CD8-positive, alpha-beta memory T cell (primary cell): ENCODE results near the gene LTBP1. TPM values are rescaled to one million over a fixed set of nuclear protein-coding genes. Genes with fewer than 3 reads are reported as not detected.

Source experiments
- CTCF ChIA-PET: fragments of 350-600 bp; sonication (Branson Sonifier 250); formaldehyde crosslinking; loops from one replicate; lab custom pipeline; 2021; ENCODE audit warnings: antibody characterized with exemption; lab: Charles Lee
- POLR2A ChIA-PET: fragments of 350-600 bp; sonication (Branson Sonifier 250); formaldehyde crosslinking; loops from one replicate; lab custom pipeline; 2021; ENCODE audit warnings: antibody characterized with exemption; lab: Charles Lee
- DNase-seq, 5 donors: peaks; one replicate each; pipeline versions ENCODE4 v3.0.0 to v3.0.0-alpha.2; 2020 to 2022; ENCODE audit warnings: mixed read lengths in 1 of 5
- H3K27ac ChIP-seq: one replicate; pipeline ENCODE4 v1.7.0; 2013; ENCODE audit warnings: low read depth, mild to moderate bottlenecking, low read length, moderate library complexity
- H3K27me3 ChIP-seq: 2 replicates; pipeline ENCODE4 v1.7.0; 2013; ENCODE audit warnings: low read length, mild to moderate bottlenecking; ENCODE audit not compliant: insufficient read depth, poor library complexity, severe bottlenecking
- H3K36me3 ChIP-seq: 2 replicates; pipeline ENCODE4 v1.7.0; 2013; ENCODE audit warnings: mild to moderate bottlenecking, low read length, moderate library complexity; ENCODE audit not compliant: insufficient read depth
- H3K4me1 ChIP-seq: 2 replicates; pipeline ENCODE4 v1.7.0; 2013; ENCODE audit warnings: mild to moderate bottlenecking, low read length, moderate library complexity; ENCODE audit not compliant: insufficient read depth
- H3K4me3 ChIP-seq: 2 replicates; pipeline ENCODE4 v1.7.0; 2013; ENCODE audit warnings: mild to moderate bottlenecking, low read length
- H3K9me3 ChIP-seq: 2 replicates; pipeline ENCODE4 v1.7.0; 2013; ENCODE audit warnings: mild to moderate bottlenecking, low read length
- H3K27ac Mint-ChIP-seq, 8 donors: one replicate each; pipeline ENCODE4 v1.8.0; 2020 to 2021; ENCODE audit warnings: mixed read lengths in 8 of 8, mild to moderate bottlenecking in 6 of 8, inconsistent platforms in 3 of 8, moderate library complexity in 3 of 8
- H3K27me3 Mint-ChIP-seq, 2 donors: one replicate each; pipeline ENCODE4 v1.8.0; 2020 to 2021; ENCODE audit warnings: mixed read lengths in 2 of 2, mild to moderate bottlenecking in 1 of 2, moderate library complexity in 1 of 2
- H3K36me3 Mint-ChIP-seq, 3 donors: one replicate each; pipeline ENCODE4 v1.8.0; 2020 to 2021; ENCODE audit warnings: mixed read lengths in 3 of 3, inconsistent platforms in 1 of 3, mild to moderate bottlenecking in 1 of 3
- H3K4me1 Mint-ChIP-seq, 3 donors: one replicate each; pipeline ENCODE4 v1.8.0; 2020 to 2021; ENCODE audit warnings: mixed read lengths in 3 of 3, inconsistent platforms in 1 of 3, mild to moderate bottlenecking in 1 of 3
- H3K4me3 Mint-ChIP-seq, 7 donors: one replicate each; pipeline ENCODE4 v1.8.0; 2020 to 2021; ENCODE audit warnings: mixed read lengths in 7 of 7, mild to moderate bottlenecking in 6 of 7, moderate library complexity in 4 of 7, inconsistent platforms in 2 of 7
- H3K9me3 Mint-ChIP-seq, 5 donors: one replicate each; pipeline ENCODE4 v1.8.0; 2020 to 2022; ENCODE audit warnings: mixed read lengths in 5 of 5, mild to moderate bottlenecking in 3 of 5, moderate library complexity in 2 of 5, inconsistent platforms in 1 of 5
- polyA plus RNA-seq: library from polyadenylated mRNA; unstranded; fragments of 300-500 nt; fragmentation: Illumina TruSeq; gene quantifications from one replicate; pipeline ENCODE4 v1.2.3, GENCODE V29; 2021
- total RNA-seq, 2 experiments: library from RNA; stranded (reverse); gene quantifications; one replicate each; pipeline ENCODE4 v1.2.3, GENCODE V29; 2021

The LTBP1 gene
- total RNA-seq, result not detected
- polyA plus RNA-seq, result not detected

GRCh38 chr2:32946314-32947075 lies at the start of gene LTBP1:
LTBP1 (plus strand) TSS chr2:32946953; CDS start chr2:32947325, 372 bp downstream.
- H3K9me3 Mint-ChIP-seq, result no peaks in the 10 kb centered on the region
- Histone ChIP-seq H3K4me1 (no peaks in the 10 kb centered on the region), H3K9me3 (no peaks in the 10 kb centered on the region), H3K27ac (no peak within 1 kb of the TSS), H3K36me3 (no peaks in the 10 kb centered on the region), H3K4me3 (peak within 1 kb of the TSS; percentile 75), H3K27me3 (peaks cover 9% of the 10 kb centered on the region)
- ChIA-PET CTCF (no interaction called here), POLR2A (no interaction called here)
- H3K27ac Mint-ChIP-seq, result no peak within 1 kb of the TSS
- peak; percentile 3 to 62 (median 38) for DNase-seq
- peaks cover 12 to 45% of the 10 kb centered on the region in 2 donors for H3K27me3 Mint-ChIP-seq
- H3K4me1 Mint-ChIP-seq, result peaks cover 4 to 8% (median 8%) of the 10 kb centered on the region in 3 donors
- peak within 1 kb of the TSS; percentile 74 to 90 (median 78) for H3K4me3 Mint-ChIP-seq
- H3K36me3 Mint-ChIP-seq, result peaks cover 0 to 3% (median 0%) of the 10 kb centered on the region in 3 donors

- Mint-ChIP-seq H3K4me1 (peaks cover 0 to 6% (median under 1%) of the 10 kb centered on the region in 3 donors), H3K27ac (no peak overlapping the region), H3K36me3 (peaks cover 0 to 2% (median 0%) of the 10 kb centered on the region in 3 donors), H3K9me3 (peaks cover 0 to 2% (median 0%) of the 10 kb centered on the region in 5 donors), H3K27me3 (peaks cover 11 to 39% of the 10 kb centered on the region in 2 donors), H3K4me3 (no peak overlapping the region)
- CTCF ChIA-PET, result no interaction called here
- Histone ChIP-seq H3K4me1 (no peaks in the 10 kb centered on the region), H3K27ac (no peak overlapping the region), H3K9me3 (no peaks in the 10 kb centered on the region), H3K36me3 (no peaks in the 10 kb centered on the region), H3K4me3 (no peak overlapping the region), H3K27me3 (no peaks in the 10 kb centered on the region)
- DNase-seq, result no peak
- POLR2A ChIA-PET, result no interaction called here
Measured at GRCh38 chr2:32900246-32900973, 46.3 kb upstream of the LTBP1 start.

GRCh38 chr2:32901313-32901712 lies 45.4 kb upstream of the LTBP1 start:
- H3K4me3 Mint-ChIP-seq, result no peak overlapping the region
- peaks cover 0 to 2% (median 0%) of the 10 kb centered on the region in 5 donors for H3K9me3 Mint-ChIP-seq
- H3K27ac Mint-ChIP-seq, result no peak overlapping the region

GRCh38 chr2:32902174-32902573 lies 44.6 kb upstream of the LTBP1 start:
- ChIA-PET POLR2A (no interaction called here), CTCF (no interaction called here)
- H3K27ac ChIP-seq, result no peak overlapping the region
- no peak overlapping the region for H3K4me3 ChIP-seq
- H3K27me3 ChIP-seq, result no peaks in the 10 kb centered on the region
- H3K4me1 ChIP-seq, result no peaks in the 10 kb centered on the region
- H3K4me3 Mint-ChIP-seq, result no peak overlapping the region
- H3K4me1 Mint-ChIP-seq, result no peaks in the 10 kb centered on the region
- H3K9me3 ChIP-seq, result no peaks in the 10 kb centered on the region
- no peak for DNase-seq
- peaks cover 11 to 39% of the 10 kb centered on the region in 2 donors for H3K27me3 Mint-ChIP-seq
- peaks cover 0 to 2% (median 0%) of the 10 kb centered on the region in 3 donors for H3K36me3 Mint-ChIP-seq
- H3K27ac Mint-ChIP-seq, result no peak overlapping the region
- peaks cover 0 to 2% (median 0%) of the 10 kb centered on the region in 5 donors for H3K9me3 Mint-ChIP-seq
- no peaks in the 10 kb centered on the region for H3K36me3 ChIP-seq

More at GRCh38 chr2:32901313-32901712, 45.4 kb upstream of the LTBP1 start:
- H3K36me3 Mint-ChIP-seq, result peaks cover 0 to 2% (median 0%) of the 10 kb centered on the region in 3 donors
- ChIA-PET POLR2A (no interaction called here), CTCF (no interaction called here)
- no peaks in the 10 kb centered on the region for H3K4me1 Mint-ChIP-seq
- no peaks in the 10 kb centered on the region for H3K36me3 ChIP-seq
- H3K9me3 ChIP-seq, result no peaks in the 10 kb centered on the region
- H3K4me3 ChIP-seq, result no peak overlapping the region
- no peaks in the 10 kb centered on the region for H3K4me1 ChIP-seq
- H3K27ac ChIP-seq, result no peak overlapping the region
- peaks cover 11 to 43% of the 10 kb centered on the region in 2 donors for H3K27me3 Mint-ChIP-seq
- H3K27me3 ChIP-seq, result no peaks in the 10 kb centered on the region
- no peak for DNase-seq

GRCh38 chr2:32902986-32903385 lies 43.8 kb upstream of the LTBP1 start:
- ChIA-PET CTCF (no interaction called here), POLR2A (no interaction called here)
- no peak overlapping the region for H3K27ac ChIP-seq
- H3K4me3 ChIP-seq, result no peak overlapping the region
- Mint-ChIP-seq H3K36me3 (peaks cover 0 to 2% (median 0%) of the 10 kb centered on the region in 3 donors), H3K27me3 (peaks cover 10 to 31% of the 10 kb centered on the region in 2 donors), H3K9me3 (peaks cover 0 to 2% (median 0%) of the 10 kb centered on the region in 5 donors), H3K4me1 (no peaks in the 10 kb centered on the region), H3K4me3 (no peak overlapping the region), H3K27ac (no peak overlapping the region)
- no peaks in the 10 kb centered on the region for H3K9me3 ChIP-seq
- no peak for DNase-seq
- no peaks in the 10 kb centered on the region for H3K36me3 ChIP-seq
- no peaks in the 10 kb centered on the region for H3K4me1 ChIP-seq
- H3K27me3 ChIP-seq, result no peaks in the 10 kb centered on the region

GRCh38 chr2:32904074-32904473 lies 42.7 kb upstream of the LTBP1 start:
- no peaks in the 10 kb centered on the region for H3K27me3 ChIP-seq
- Mint-ChIP-seq H3K4me3 (no peak overlapping the region), H3K27ac (no peak overlapping the region), H3K9me3 (peaks cover 0 to under 1% (median 0%) of the 10 kb centered on the region in 5 donors), H3K27me3 (peaks cover 9 to 24% of the 10 kb centered on the region in 2 donors), H3K36me3 (peaks cover 0 to 2% (median 0%) of the 10 kb centered on the region in 3 donors), H3K4me1 (no peaks in the 10 kb centered on the region)
- DNase-seq, result no peak
- no peaks in the 10 kb centered on the region for H3K36me3 ChIP-seq
- no peaks in the 10 kb centered on the region for H3K9me3 ChIP-seq
- POLR2A ChIA-PET, result no interaction called here
- H3K4me1 ChIP-seq, result no peaks in the 10 kb centered on the region
- no peak overlapping the region for H3K27ac ChIP-seq
- CTCF ChIA-PET, result no interaction called here
- H3K4me3 ChIP-seq, result no peak overlapping the region

- Mint-ChIP-seq H3K4me1 (no peaks in the 10 kb centered on the region), H3K9me3 (no peaks in the 10 kb centered on the region), H3K36me3 (peaks cover 0 to 2% (median 0%) of the 10 kb centered on the region in 3 donors), H3K27me3 (peaks cover 9 to 22% of the 10 kb centered on the region in 2 donors), H3K4me3 (no peak overlapping the region), H3K27ac (peak overlapping the region in 1 of 8 donors; percentile 32)
- Histone ChIP-seq H3K9me3 (no peaks in the 10 kb centered on the region), H3K4me3 (no peak overlapping the region), H3K4me1 (no peaks in the 10 kb centered on the region), H3K27ac (no peak overlapping the region), H3K27me3 (no peaks in the 10 kb centered on the region), H3K36me3 (no peaks in the 10 kb centered on the region)
- DNase-seq, result no peak
- ChIA-PET CTCF (no interaction called here), POLR2A (no interaction called here)
Measured at GRCh38 chr2:32904751-32905150, 42.0 kb upstream of the LTBP1 start.

GRCh38 chr2:32905270-32905669 lies 41.5 kb upstream of the LTBP1 start:
- Mint-ChIP-seq H3K4me1 (no peaks in the 10 kb centered on the region), H3K4me3 (no peak overlapping the region), H3K9me3 (no peaks in the 10 kb centered on the region), H3K27ac (no peak overlapping the region), H3K27me3 (peaks cover 7 to 19% of the 10 kb centered on the region in 2 donors), H3K36me3 (peaks cover 0 to 2% (median 0%) of the 10 kb centered on the region in 3 donors)
- DNase-seq, result no peak
- ChIA-PET CTCF (no interaction called here), POLR2A (no interaction called here)
- H3K36me3 ChIP-seq, result no peaks in the 10 kb centered on the region
- no peak overlapping the region for H3K27ac ChIP-seq
- H3K4me3 ChIP-seq, result no peak overlapping the region
- no peaks in the 10 kb centered on the region for H3K4me1 ChIP-seq
- no peaks in the 10 kb centered on the region for H3K27me3 ChIP-seq
- no peaks in the 10 kb centered on the region for H3K9me3 ChIP-seq
